ENCODE results near the gene LAMA3.

Gene LAMA3

GRCh38 chr18:23964282-23965238 lies 275.3 kb downstream of the LAMA3 start:
- Histone ChIP-seq H3K9ac (ENCODE audit: low read depth, low read length) (no peak overlapping the region), H3K36me3 (ENCODE audit: control insufficient read depth, insufficient read depth, low read length) (no peaks in the 10 kb centered on the region), H3K9me3 (ENCODE audit: control insufficient read depth, insufficient read depth, low read length) (no peaks in the 10 kb centered on the region), H3K27ac (ENCODE audit: low read depth, low read length) (no peak overlapping the region), H3K4me3 (ENCODE audit: low read depth, low read length) (no peak overlapping the region), H3K4me1 (ENCODE audit: control insufficient read depth, insufficient read depth, low read length) (peaks cover 4% of the 10 kb centered on the region; the same call in 1 of the 2 replicates), H3K27me3 (ENCODE audit: control insufficient read depth, insufficient read depth, low read length) (no peaks in the 10 kb centered on the region)

- Histone ChIP-seq H3K27me3 (ENCODE audit: control insufficient read depth, insufficient read depth, low read length) (no peaks in the 10 kb centered on the region), H3K27ac (ENCODE audit: low read depth, low read length) (no peak overlapping the region), H3K9me3 (ENCODE audit: control insufficient read depth, insufficient read depth, low read length) (no peaks in the 10 kb centered on the region), H3K4me3 (ENCODE audit: low read depth, low read length) (no peak overlapping the region), H3K4me1 (ENCODE audit: control insufficient read depth, insufficient read depth, low read length) (peaks cover 4% of the 10 kb centered on the region; the same call in 1 of the 2 replicates), H3K9ac (ENCODE audit: low read depth, low read length) (no peak overlapping the region), H3K36me3 (ENCODE audit: control insufficient read depth, insufficient read depth, low read length) (no peaks in the 10 kb centered on the region)
Observed at GRCh38 chr18:23966909-23967308, 277.7 kb downstream of the LAMA3 start.

- H3K9ac ChIP-seq (ENCODE audit: low read depth, low read length), result no peak overlapping the region
- no peaks in the 10 kb centered on the region for H3K36me3 ChIP-seq (ENCODE audit: control insufficient read depth, insufficient read depth, low read length)
- no peaks in the 10 kb centered on the region for H3K9me3 ChIP-seq (ENCODE audit: control insufficient read depth, insufficient read depth, low read length)
- no peaks in the 10 kb centered on the region for H3K27me3 ChIP-seq (ENCODE audit: control insufficient read depth, insufficient read depth, low read length)
- no peak overlapping the region for H3K4me3 ChIP-seq (ENCODE audit: low read depth, low read length)
- no peak overlapping the region for H3K27ac ChIP-seq (ENCODE audit: low read depth, low read length)
- peaks cover 4% of the 10 kb centered on the region; the same call in 1 of the 2 replicates for H3K4me1 ChIP-seq (ENCODE audit: control insufficient read depth, insufficient read depth, low read length)
Observed at GRCh38 chr18:23967321-23968089, 278.3 kb downstream of the LAMA3 start.

- Histone ChIP-seq H3K9me3 (ENCODE audit: control insufficient read depth, insufficient read depth, low read length) (no peaks in the 10 kb centered on the region), H3K27ac (ENCODE audit: low read depth, low read length) (no peak overlapping the region), H3K4me1 (ENCODE audit: control insufficient read depth, insufficient read depth, low read length) (peaks cover 4% of the 10 kb centered on the region; the same call in 1 of the 2 replicates), H3K36me3 (ENCODE audit: control insufficient read depth, insufficient read depth, low read length) (no peaks in the 10 kb centered on the region), H3K4me3 (ENCODE audit: low read depth, low read length) (no peak overlapping the region), H3K27me3 (ENCODE audit: control insufficient read depth, insufficient read depth, low read length) (no peaks in the 10 kb centered on the region), H3K9ac (ENCODE audit: low read depth, low read length) (no peak overlapping the region)
Observed at GRCh38 chr18:23968638-23969604, 279.7 kb downstream of the LAMA3 start.

- Histone ChIP-seq H3K4me3 (ENCODE audit: low read depth, low read length) (no peak overlapping the region), H3K36me3 (ENCODE audit: control insufficient read depth, insufficient read depth, low read length) (no peaks in the 10 kb centered on the region), H3K27ac (ENCODE audit: low read depth, low read length) (no peak overlapping the region), H3K4me1 (ENCODE audit: control insufficient read depth, insufficient read depth, low read length) (peaks cover 4% of the 10 kb centered on the region; the same call in 1 of the 2 replicates), H3K9ac (ENCODE audit: low read depth, low read length) (no peak overlapping the region), H3K27me3 (ENCODE audit: control insufficient read depth, insufficient read depth, low read length) (no peaks in the 10 kb centered on the region), H3K9me3 (ENCODE audit: control insufficient read depth, insufficient read depth, low read length) (no peaks in the 10 kb centered on the region)
Observed at GRCh38 chr18:23969664-23970063, 280.4 kb downstream of the LAMA3 start.

GRCh38 chr18:23970161-23971096 lies 281.2 kb downstream of the LAMA3 start:
- Histone ChIP-seq H3K9ac (ENCODE audit: low read depth, low read length) (no peak overlapping the region), H3K4me3 (ENCODE audit: low read depth, low read length) (no peak overlapping the region), H3K36me3 (ENCODE audit: control insufficient read depth, insufficient read depth, low read length) (no peaks in the 10 kb centered on the region), H3K27ac (ENCODE audit: low read depth, low read length) (no peak overlapping the region), H3K27me3 (ENCODE audit: control insufficient read depth, insufficient read depth, low read length) (no peaks in the 10 kb centered on the region), H3K9me3 (ENCODE audit: control insufficient read depth, insufficient read depth, low read length) (no peaks in the 10 kb centered on the region), H3K4me1 (ENCODE audit: control insufficient read depth, insufficient read depth, low read length) (peaks cover 4% of the 10 kb centered on the region; the same call in 1 of the 2 replicates)

- Histone ChIP-seq H3K36me3 (ENCODE audit: control insufficient read depth, insufficient read depth, low read length) (no peaks in the 10 kb centered on the region), H3K4me3 (ENCODE audit: low read depth, low read length) (no peak overlapping the region), H3K4me1 (ENCODE audit: control insufficient read depth, insufficient read depth, low read length) (peaks cover 4% of the 10 kb centered on the region; the same call in 1 of the 2 replicates), H3K9ac (ENCODE audit: low read depth, low read length) (no peak overlapping the region), H3K27me3 (ENCODE audit: control insufficient read depth, insufficient read depth, low read length) (no peaks in the 10 kb centered on the region), H3K9me3 (ENCODE audit: control insufficient read depth, insufficient read depth, low read length) (no peaks in the 10 kb centered on the region), H3K27ac (ENCODE audit: low read depth, low read length) (no peak overlapping the region)
Observed at GRCh38 chr18:23971097-23971440, 281.8 kb downstream of the LAMA3 start.

GRCh38 chr18:23971666-23972230 lies 282.5 kb downstream of the LAMA3 start:
- Histone ChIP-seq H3K9me3 (ENCODE audit: control insufficient read depth, insufficient read depth, low read length) (no peaks in the 10 kb centered on the region), H3K9ac (ENCODE audit: low read depth, low read length) (no peak overlapping the region), H3K27me3 (ENCODE audit: control insufficient read depth, insufficient read depth, low read length) (no peaks in the 10 kb centered on the region), H3K27ac (ENCODE audit: low read depth, low read length) (no peak overlapping the region), H3K4me3 (ENCODE audit: low read depth, low read length) (no peak overlapping the region), H3K4me1 (ENCODE audit: control insufficient read depth, insufficient read depth, low read length) (peaks cover 4% of the 10 kb centered on the region; the same call in 1 of the 2 replicates), H3K36me3 (ENCODE audit: control insufficient read depth, insufficient read depth, low read length) (no peaks in the 10 kb centered on the region)

- Histone ChIP-seq H3K4me1 (ENCODE audit: control insufficient read depth, insufficient read depth, low read length) (peaks cover 4% of the 10 kb centered on the region; the same call in 1 of the 2 replicates), H3K4me3 (ENCODE audit: low read depth, low read length) (no peak overlapping the region), H3K27ac (ENCODE audit: low read depth, low read length) (no peak overlapping the region), H3K36me3 (ENCODE audit: control insufficient read depth, insufficient read depth, low read length) (no peaks in the 10 kb centered on the region), H3K27me3 (ENCODE audit: control insufficient read depth, insufficient read depth, low read length) (no peaks in the 10 kb centered on the region), H3K9me3 (ENCODE audit: control insufficient read depth, insufficient read depth, low read length) (no peaks in the 10 kb centered on the region), H3K9ac (ENCODE audit: low read depth, low read length) (no peak overlapping the region)
Observed at GRCh38 chr18:23972453-23972852, 283.2 kb downstream of the LAMA3 start.

Measured in HUES48 (cell line).